DOHH2 (cell line): ENCODE results near the gene TICAM2.

ENCODE experiments used
- CTCF ChIP-seq: fragments of 200-600 bp; sonication (generic); IDR thresholded peaks from one replicate; pipeline ENCODE4 v1.5.1; 2014; ENCODE audit warnings: antibody characterized with exemption, mild to moderate bottlenecking, low read depth, low read length; ENCODE audit not compliant: poor library complexity, severe bottlenecking
- EZH2phosphoT487 ChIP-seq: fragments of 200-600 bp; sonication (generic); IDR thresholded peaks from 2 replicates; pipeline ENCODE4 v1.6.1; 2017; ENCODE audit warnings: borderline replicate concordance, mild to moderate bottlenecking, antibody characterized with exemption, low read length, moderate library complexity, mixed read lengths

- TF ChIP-seq EZH2phosphoT487, result no peak
- TF ChIP-seq CTCF, result no peak
Measured at GRCh38 chr5:115629903-115630302, 27.6 kb upstream of the TICAM2 start.
